OCI-LY1 (cell line): ENCODE results near the gene CLEC4C.

Experiments used
- H2AFZ ChIP-seq: fragments of 200-600 bp; sonication (generic), shearing (Covaris generic); 2 replicates; pipeline ENCODE4 v1.6.0; 2014; ENCODE audit warnings: antibody characterized with exemption, mild to moderate bottlenecking, low read length
- H3F3A ChIP-seq: fragments of 200-600 bp; sonication (generic), shearing (Covaris generic); 2 replicates; pipeline ENCODE4 v1.6.0; 2014; ENCODE audit warnings: mild to moderate bottlenecking, antibody characterized with exemption, low read length, moderate library complexity; ENCODE audit not compliant: insufficient read depth
- H3K27ac ChIP-seq: fragments of 200-600 bp; sonication (generic); 2 replicates; pipeline ENCODE4 v1.5.1; 2014; ENCODE audit warnings: low read length, mixed run types, mild to moderate bottlenecking, low read depth; ENCODE audit not compliant: poor library complexity, severe bottlenecking
- H3K27me3 ChIP-seq: fragments of 200-600 bp; sonication (generic); 2 replicates; pipeline ENCODE4 v1.6.0; 2014; ENCODE audit warnings: antibody characterized with exemption, mild to moderate bottlenecking, low read length, moderate library complexity; ENCODE audit not compliant: insufficient read depth
- H3K36me3 ChIP-seq: fragments of 200-600 bp; sonication (generic); 2 replicates; pipeline ENCODE4 v1.6.1; 2014; ENCODE audit warnings: mild to moderate bottlenecking, antibody characterized with exemption, low read length, moderate library complexity, mixed read lengths; ENCODE audit not compliant: insufficient read depth
- H3K4me1 ChIP-seq: fragments of 200-600 bp; sonication (generic); 2 replicates; pipeline ENCODE4 v1.5.1; 2014; ENCODE audit warnings: mild to moderate bottlenecking, low read length, moderate library complexity; ENCODE audit not compliant: insufficient read depth, severe bottlenecking
- H3K4me2 ChIP-seq: fragments of 200-600 bp; sonication (generic), shearing (Covaris generic); 2 replicates; pipeline ENCODE4 v1.6.1; 2014; ENCODE audit warnings: low read length
- H3K4me3 ChIP-seq: fragments of 200-600 bp; sonication (generic); 2 replicates; pipeline ENCODE4 v1.5.1; 2014; ENCODE audit warnings: low read length, low read depth, mild to moderate bottlenecking, mixed read lengths; ENCODE audit not compliant: poor library complexity, severe bottlenecking
- H3K79me2 ChIP-seq: fragments of 200-600 bp; shearing (Covaris generic); 2 replicates; pipeline ENCODE4 v1.6.1; 2016; ENCODE audit warnings: mixed run types, low read length, mixed read lengths; ENCODE audit not compliant: insufficient read depth
- H3K9ac ChIP-seq: fragments of 200-600 bp; sonication (generic), shearing (Covaris generic); 2 replicates; pipeline ENCODE4 v1.6.1; 2014; ENCODE audit warnings: mild to moderate bottlenecking, low read length, mixed read lengths
- H3K9me2 ChIP-seq: fragments of 200-600 bp; sonication (generic), shearing (Covaris generic); 2 replicates; pipeline ENCODE4 v1.6.1; 2014; ENCODE audit warnings: low read depth, mild to moderate bottlenecking, low read length, mixed read lengths
- H3K9me3 ChIP-seq: fragments of 200-600 bp; shearing (Covaris generic); 2 replicates; pipeline ENCODE4 v1.6.1; 2014; ENCODE audit warnings: low read length, mixed read lengths
- H4K20me1 ChIP-seq: fragments of 200-600 bp; sonication (generic), shearing (Covaris generic); 2 replicates; pipeline ENCODE4 v1.6.0; 2016; ENCODE audit warnings: mild to moderate bottlenecking, low read length; ENCODE audit not compliant: insufficient read depth
- EZH2 ChIP-seq: fragments of 200-600 bp; sonication (generic), shearing (Covaris generic); IDR thresholded peaks from 2 replicates; pipeline ENCODE4 v1.8.0; 2017; ENCODE audit warnings: borderline replicate concordance, mixed run types, mild to moderate bottlenecking, antibody characterized with exemption, low read length, moderate library complexity, mixed read lengths
- TF ChIP-seq, protein P1 (sequence below): fragments of 200-600 bp; sonication (generic), shearing (Covaris generic); IDR thresholded peaks from 2 replicates; pipeline ENCODE4 v1.5.1; 2017; ENCODE audit warnings: mild to moderate bottlenecking, antibody characterized with exemption, low read length, moderate library complexity, mixed read lengths

The CLEC4C gene

DNA sequence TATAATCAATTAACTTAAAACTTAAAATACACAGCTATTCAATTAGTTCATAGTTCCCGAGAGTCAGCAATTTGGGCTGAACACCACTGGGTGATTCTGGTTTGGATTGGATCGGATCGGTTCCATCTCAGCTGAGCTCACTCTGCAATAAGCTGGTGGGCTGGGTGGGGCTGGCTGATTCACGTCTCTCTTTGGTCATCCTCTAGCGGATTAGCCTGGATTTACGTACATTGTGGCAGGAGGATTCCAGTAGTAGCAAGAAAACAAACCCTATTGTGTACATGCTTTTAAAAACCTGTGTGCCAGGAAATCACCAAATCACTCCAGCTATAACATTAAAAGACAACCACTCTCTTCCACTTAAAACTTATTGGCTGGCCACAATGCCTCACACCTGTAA lies 3.2 kb upstream of the CLEC4C start:
- no peak overlapping the region for H3K4me2 ChIP-seq
- H3F3A ChIP-seq, result no peaks in the 10 kb centered on the region
- H3K27ac ChIP-seq, result no peak overlapping the region

DNA sequence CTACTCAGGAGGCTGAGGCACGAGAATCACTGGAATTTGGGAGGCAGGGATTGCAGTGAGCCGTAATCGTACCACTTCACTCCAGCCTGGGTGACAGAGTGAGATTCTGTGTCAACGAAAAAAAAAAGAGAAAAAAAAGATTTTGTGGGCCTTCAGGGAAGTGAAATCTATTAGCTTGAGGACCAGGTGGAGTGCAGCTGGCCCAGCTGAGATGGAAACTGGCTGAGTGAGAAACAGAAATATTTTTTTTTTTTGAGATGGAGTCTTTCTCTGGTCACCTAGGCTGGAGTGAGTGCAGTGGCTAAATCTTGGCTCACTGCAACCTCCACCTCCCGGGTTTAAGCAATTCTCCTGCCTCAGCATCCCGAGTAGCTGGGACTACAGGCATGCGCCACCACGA lies 2.3 kb upstream of the CLEC4C start:
- Histone ChIP-seq H2AFZ (no peak overlapping the region), H4K20me1 (no peaks in the 10 kb centered on the region), H3F3A (no peaks in the 10 kb centered on the region), H3K4me1 (no peaks in the 10 kb centered on the region), H3K27ac (no peak overlapping the region), H3K9me2 (no peaks in the 10 kb centered on the region), H3K4me3 (no peak overlapping the region), H3K27me3 (no peaks in the 10 kb centered on the region), H3K79me2 (no peaks in the 10 kb centered on the region), H3K9ac (no peak overlapping the region), H3K4me2 (no peak overlapping the region), H3K36me3 (no peaks in the 10 kb centered on the region), H3K9me3 (no peaks in the 10 kb centered on the region)
- no peak for TF ChIP-seq EZH2
- TF ChIP-seq, protein P1, sequence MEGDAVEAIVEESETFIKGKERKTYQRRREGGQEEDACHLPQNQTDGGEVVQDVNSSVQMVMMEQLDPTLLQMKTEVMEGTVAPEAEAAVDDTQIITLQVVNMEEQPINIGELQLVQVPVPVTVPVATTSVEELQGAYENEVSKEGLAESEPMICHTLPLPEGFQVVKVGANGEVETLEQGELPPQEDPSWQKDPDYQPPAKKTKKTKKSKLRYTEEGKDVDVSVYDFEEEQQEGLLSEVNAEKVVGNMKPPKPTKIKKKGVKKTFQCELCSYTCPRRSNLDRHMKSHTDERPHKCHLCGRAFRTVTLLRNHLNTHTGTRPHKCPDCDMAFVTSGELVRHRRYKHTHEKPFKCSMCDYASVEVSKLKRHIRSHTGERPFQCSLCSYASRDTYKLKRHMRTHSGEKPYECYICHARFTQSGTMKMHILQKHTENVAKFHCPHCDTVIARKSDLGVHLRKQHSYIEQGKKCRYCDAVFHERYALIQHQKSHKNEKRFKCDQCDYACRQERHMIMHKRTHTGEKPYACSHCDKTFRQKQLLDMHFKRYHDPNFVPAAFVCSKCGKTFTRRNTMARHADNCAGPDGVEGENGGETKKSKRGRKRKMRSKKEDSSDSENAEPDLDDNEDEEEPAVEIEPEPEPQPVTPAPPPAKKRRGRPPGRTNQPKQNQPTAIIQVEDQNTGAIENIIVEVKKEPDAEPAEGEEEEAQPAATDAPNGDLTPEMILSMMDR, result no peak

More for the DNA sequence above, 3.2 kb upstream of the CLEC4C start:
- Histone ChIP-seq H3K36me3 (no peaks in the 10 kb centered on the region), H3K9me3 (no peaks in the 10 kb centered on the region), H4K20me1 (no peaks in the 10 kb centered on the region), H3K79me2 (no peaks in the 10 kb centered on the region), H3K4me1 (no peaks in the 10 kb centered on the region), H3K9me2 (no peaks in the 10 kb centered on the region), H3K9ac (no peak overlapping the region), H2AFZ (no peak overlapping the region), H3K27me3 (no peaks in the 10 kb centered on the region), H3K4me3 (no peak overlapping the region)
- TF ChIP-seq, protein P1, result no peak
- TF ChIP-seq EZH2, result no peak

DNA sequence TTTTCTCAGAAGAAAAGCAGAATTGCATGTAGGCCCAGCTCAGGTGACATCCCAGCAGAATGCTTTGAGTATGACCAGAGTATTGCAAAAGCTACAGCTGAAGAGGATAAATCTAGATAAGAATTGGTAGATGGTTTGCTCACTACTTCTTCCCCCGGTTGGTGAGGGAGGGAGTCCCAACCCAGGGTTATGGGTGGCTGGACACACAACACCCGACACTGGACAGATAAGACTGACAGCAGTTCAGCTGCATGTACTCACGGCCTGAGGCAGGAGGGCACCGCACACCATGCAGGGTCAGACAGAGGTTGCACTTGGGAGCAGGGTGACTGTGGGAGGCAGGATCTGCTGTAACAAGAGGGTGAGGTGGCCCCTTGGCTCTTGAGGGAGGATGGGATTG lies 1.7 kb upstream of the CLEC4C start:
- no peak overlapping the region for H3K9ac ChIP-seq
- no peak overlapping the region for H2AFZ ChIP-seq
- H3K36me3 ChIP-seq, result no peaks in the 10 kb centered on the region
- no peak overlapping the region for H3K27ac ChIP-seq
- H3K27me3 ChIP-seq, result no peaks in the 10 kb centered on the region
- H4K20me1 ChIP-seq, result no peaks in the 10 kb centered on the region
- no peak overlapping the region for H3K4me2 ChIP-seq
- TF ChIP-seq, protein P1, result no peak
- TF ChIP-seq EZH2, result no peak
- H3K9me3 ChIP-seq, result no peaks in the 10 kb centered on the region
- no peak overlapping the region for H3K4me3 ChIP-seq
- H3F3A ChIP-seq, result no peaks in the 10 kb centered on the region
- H3K9me2 ChIP-seq, result no peaks in the 10 kb centered on the region
- no peaks in the 10 kb centered on the region for H3K4me1 ChIP-seq
- H3K79me2 ChIP-seq, result no peaks in the 10 kb centered on the region
